Right lobe of liver (tissue), 6 donors: ENCODE measurements around the gene DIP2A. TPM values are rescaled to one million over a fixed set of nuclear protein-coding genes. Genes with fewer than 3 reads are reported as not detected.

Experiments used
- ATAC-seq, 4 donors: fragments of 200-7000 bp; cut with Tn5 transposase; one replicate each; pipeline ENCODE4 v1.9.1; 2020; ENCODE audit warnings: mild to moderate bottlenecking in 4 of 4, moderate library complexity in 4 of 4
- DNase-seq, 3 donors: peaks; one replicate each; pipeline ENCODE4 v3.0.0-alpha.2; 2020
- H3K27ac ChIP-seq, 3 donors: fragments of 200-600 bp; one replicate each; pipeline ENCODE4 v1.8.0; 2022
- H3K27me3 ChIP-seq, 2 donors: fragments of 200-600 bp; one replicate each; pipeline ENCODE4 v1.8.0; 2022
- H3K36me3 ChIP-seq, 4 donors: fragments of 200-600 bp; sonication (generic) in 1 of 4; one replicate each; pipeline versions ENCODE4 v1.5.1 to v1.8.0; 2017 to 2022; ENCODE audit warnings: control low read depth in 1 of 4
- H3K4me1 ChIP-seq, 4 donors: fragments of 200-600 bp; sonication (generic) in 1 of 4; one replicate each; pipeline versions ENCODE4 v1.5.1 to v1.8.0; 2017 to 2022; ENCODE audit warnings: control low read depth in 1 of 4
- H3K4me3 ChIP-seq, 3 donors: fragments of 200-600 bp; one replicate each; pipeline ENCODE4 v1.8.0; 2022
- H3K9me3 ChIP-seq, 4 donors: fragments of 200-600 bp; sonication (generic) in 1 of 4; one replicate each; pipeline versions ENCODE4 v1.5.1 to v1.8.0; 2017 to 2022; ENCODE audit warnings: control low read depth in 1 of 4
- POLR2A ChIP-seq: fragments of 450-650 bp; IDR thresholded peaks from one replicate; pipeline ENCODE4 v1.6.1; 2017; ENCODE audit warnings: antibody characterized with exemption, mild to moderate bottlenecking
- WGBS: methylation state at CpG from one replicate; pipeline ENCODE4 v1.1.6; 2018; ENCODE audit warnings: low coverage, low lambda C conversion rate; ENCODE audit not compliant: insufficient coverage; ENCODE audit errors: missing lambda C conversion rate; 5-methylcytosine and 5-hydroxymethylcytosine counted together
- intact Hi-C, 2 donors: fragments of 100-400 bp; cut with DNase I; formaldehyde crosslinking; loops; one replicate each; pipeline versions ENCODE4 v1.11.2 to v1.14.1; 2022
- total RNA-seq, 6 experiments: library from RNA; depleted of rRNA in 2 of 6; stranded (reverse); fragments of >200 nt in 2 of 6; fragmentation: NEBNext Ultra II Directional in 3 of 6; extraction: Animal tissue kit (Norgen Biotek cat#: 25700) in 3 of 6; gene quantifications; one replicate each; pipeline versions ENCODE4 v1.1.0 to v1.2.4, GENCODE V29; 2016 to 2023
- TF ChIP-seq, protein P1 (sequence below), 4 donors: fragments of 200-600 bp in 3 of 4; fragments of 450-650 bp in 1 of 4; IDR thresholded peaks; one replicate each; pipeline versions ENCODE4 v1.5.1 to v1.8.0; 2016 to 2022; ENCODE audit warnings: antibody characterized with exemption in 4 of 4, mild to moderate bottlenecking in 2 of 4
- donor health status: DM: no; HTN: yes; CAD: no.
- donor health status: DM: no; HTN: no; CAD: no.
- donor health status: DM: no; HTN: no; CAD: no.
- donor health status: DM: no; HTN: yes; CAD: no.
- donor health status: DM: no; HTN: yes; CAD: no.

DIP2A gene
- total RNA-seq, 6 experiments from 2014 or later, result 12.3 to 14.4 (median 13.1) TPM

DNA sequence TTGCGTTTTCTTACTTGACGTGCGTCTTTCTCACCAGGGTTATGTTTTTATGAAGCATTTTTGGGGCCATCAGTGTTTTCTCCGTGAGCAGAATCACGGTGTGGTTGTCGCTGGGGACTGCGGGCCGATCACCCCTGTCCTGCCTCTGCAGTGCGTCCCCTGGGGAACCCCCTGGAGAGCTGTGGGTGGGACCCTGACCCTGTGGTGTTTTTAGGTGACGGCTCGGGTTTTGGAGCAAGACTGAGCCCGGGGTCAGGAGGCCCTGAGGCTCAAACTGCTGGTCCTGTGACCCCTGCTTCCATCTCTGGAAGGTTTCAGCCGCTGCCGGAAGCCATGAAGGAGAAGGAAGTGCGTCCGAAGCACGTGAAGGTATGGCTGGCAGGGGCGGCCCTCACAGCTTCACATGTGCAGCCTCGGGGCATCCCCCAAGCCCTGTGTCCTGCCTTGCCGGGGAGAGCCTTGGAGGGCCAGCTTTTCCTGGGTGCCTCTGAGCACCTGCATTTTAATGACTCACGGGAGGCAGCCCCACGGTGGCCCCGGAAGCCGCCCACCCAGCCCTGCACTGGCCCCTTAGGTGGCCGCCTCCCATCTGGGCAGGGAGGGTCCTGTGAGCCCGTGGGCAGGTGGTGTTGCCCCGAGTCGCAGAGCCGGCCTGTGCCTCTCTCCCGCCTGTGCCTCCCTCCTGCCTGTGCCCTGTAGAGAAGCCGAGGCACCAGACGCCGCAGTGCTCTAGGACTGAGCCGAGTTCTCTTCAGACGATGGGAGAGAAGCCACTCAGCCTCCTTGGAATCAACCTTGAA, 36.7 kb upstream of the DIP2A start:
- peak in 1 of 3 donors; percentile 30 for DNase-seq
- Histone ChIP-seq H3K27me3 (no peaks in the 10 kb centered on the region), H3K27ac (no peak overlapping the region), H3K4me1 (no peaks in the 10 kb centered on the region), H3K4me3 (no peak overlapping the region), H3K9me3 (no peaks in the 10 kb centered on the region), H3K36me3 (peaks cover 0 to 14% (median 4%) of the 10 kb centered on the region in 4 donors)
- intact Hi-C loops, result no loop called here
- WGBS, result 85% methylated on average over 7 of the region's 35 CpGs
- ATAC-seq, result no peak
- no peak for TF ChIP-seq POLR2A

DNA sequence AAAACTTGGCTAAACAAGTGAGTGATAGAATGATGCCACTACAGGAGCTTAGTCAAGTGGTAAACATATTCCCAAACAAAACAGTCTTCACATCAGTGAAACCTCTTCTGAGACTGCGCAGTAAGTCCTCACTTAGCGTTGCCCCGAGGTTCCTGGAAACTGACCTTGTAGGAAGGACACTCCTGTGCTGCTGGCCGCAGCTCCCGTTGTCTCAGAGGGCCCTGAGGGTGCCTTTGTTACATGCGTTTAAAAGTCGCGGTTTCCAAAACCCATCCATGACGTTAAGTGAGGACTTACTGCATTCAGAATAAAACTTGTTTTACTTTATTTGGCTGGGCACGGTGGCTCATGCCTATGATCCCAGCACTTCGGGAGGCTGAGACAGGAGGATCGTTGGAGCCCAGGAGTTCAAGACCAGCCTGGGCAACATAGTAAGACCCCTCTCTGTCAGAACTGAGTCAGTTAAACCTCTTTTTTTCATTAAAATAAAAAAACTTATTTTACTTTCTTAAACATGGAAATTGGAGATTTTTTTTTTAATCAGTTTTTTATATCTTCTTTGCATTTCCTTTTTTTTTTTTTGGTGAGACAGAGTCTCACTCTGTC, 36.0 kb upstream of the DIP2A start:
- intact Hi-C loops, result no loop called here
- Histone ChIP-seq H3K9me3 (no peaks in the 10 kb centered on the region), H3K27ac (no peak overlapping the region), H3K36me3 (peaks cover 0 to 14% (median 8%) of the 10 kb centered on the region in 4 donors), H3K4me3 (no peak overlapping the region), H3K27me3 (no peaks in the 10 kb centered on the region), H3K4me1 (no peaks in the 10 kb centered on the region)
- no peak for TF ChIP-seq POLR2A
- TF ChIP-seq, protein P1, sequence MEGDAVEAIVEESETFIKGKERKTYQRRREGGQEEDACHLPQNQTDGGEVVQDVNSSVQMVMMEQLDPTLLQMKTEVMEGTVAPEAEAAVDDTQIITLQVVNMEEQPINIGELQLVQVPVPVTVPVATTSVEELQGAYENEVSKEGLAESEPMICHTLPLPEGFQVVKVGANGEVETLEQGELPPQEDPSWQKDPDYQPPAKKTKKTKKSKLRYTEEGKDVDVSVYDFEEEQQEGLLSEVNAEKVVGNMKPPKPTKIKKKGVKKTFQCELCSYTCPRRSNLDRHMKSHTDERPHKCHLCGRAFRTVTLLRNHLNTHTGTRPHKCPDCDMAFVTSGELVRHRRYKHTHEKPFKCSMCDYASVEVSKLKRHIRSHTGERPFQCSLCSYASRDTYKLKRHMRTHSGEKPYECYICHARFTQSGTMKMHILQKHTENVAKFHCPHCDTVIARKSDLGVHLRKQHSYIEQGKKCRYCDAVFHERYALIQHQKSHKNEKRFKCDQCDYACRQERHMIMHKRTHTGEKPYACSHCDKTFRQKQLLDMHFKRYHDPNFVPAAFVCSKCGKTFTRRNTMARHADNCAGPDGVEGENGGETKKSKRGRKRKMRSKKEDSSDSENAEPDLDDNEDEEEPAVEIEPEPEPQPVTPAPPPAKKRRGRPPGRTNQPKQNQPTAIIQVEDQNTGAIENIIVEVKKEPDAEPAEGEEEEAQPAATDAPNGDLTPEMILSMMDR (IDR thresholded peaks at IDR 0.05), result no peak
- DNase-seq, result peak in 1 of 3 donors; percentile 32
- no peak for ATAC-seq
- WGBS, result 100% methylated on average over 2 of the region's 12 CpGs

DNA sequence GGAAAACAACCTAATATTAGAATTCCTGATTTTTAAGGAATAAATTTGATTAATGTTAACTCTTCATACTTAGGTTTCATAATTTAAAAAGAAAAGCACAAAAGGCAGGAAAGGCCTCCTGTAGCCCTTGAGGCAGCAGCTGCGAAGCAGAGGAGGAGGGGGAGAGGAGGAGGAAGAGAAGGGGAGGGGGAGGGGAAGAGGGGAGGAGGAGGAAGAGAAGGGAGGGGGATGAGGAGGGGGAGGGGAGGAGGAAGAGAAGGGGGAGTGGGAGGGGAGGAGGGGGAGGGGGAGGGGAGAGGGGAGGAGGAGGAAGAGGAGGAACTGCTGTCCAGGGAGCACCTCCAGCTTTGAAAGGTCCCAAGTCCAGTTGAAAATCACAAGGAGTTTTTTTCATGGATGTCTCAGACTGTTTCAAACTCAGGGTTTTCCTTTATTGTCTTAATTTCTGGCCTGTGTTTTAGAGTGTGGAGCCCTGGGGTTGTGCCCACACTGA, 35.1 kb upstream of the DIP2A start:
- no peak overlapping the region for H3K4me3 ChIP-seq
- H3K36me3 ChIP-seq, result peaks cover 0 to 16% (median 7%) of the 10 kb centered on the region in 4 donors
- DNase-seq (no peak), ATAC-seq (no peak)
- WGBS, result 38% methylated on average over 1 of the region's 1 CpG
- no peaks in the 10 kb centered on the region for H3K4me1 ChIP-seq
- H3K27me3 ChIP-seq, result no peaks in the 10 kb centered on the region
- H3K9me3 ChIP-seq, result no peaks in the 10 kb centered on the region
- no peak overlapping the region for H3K27ac ChIP-seq
- intact Hi-C loops, result no loop called here
- TF ChIP-seq, protein P1 (IDR thresholded peaks at IDR 0.05), result no peak
- TF ChIP-seq POLR2A, result no peak

DNA sequence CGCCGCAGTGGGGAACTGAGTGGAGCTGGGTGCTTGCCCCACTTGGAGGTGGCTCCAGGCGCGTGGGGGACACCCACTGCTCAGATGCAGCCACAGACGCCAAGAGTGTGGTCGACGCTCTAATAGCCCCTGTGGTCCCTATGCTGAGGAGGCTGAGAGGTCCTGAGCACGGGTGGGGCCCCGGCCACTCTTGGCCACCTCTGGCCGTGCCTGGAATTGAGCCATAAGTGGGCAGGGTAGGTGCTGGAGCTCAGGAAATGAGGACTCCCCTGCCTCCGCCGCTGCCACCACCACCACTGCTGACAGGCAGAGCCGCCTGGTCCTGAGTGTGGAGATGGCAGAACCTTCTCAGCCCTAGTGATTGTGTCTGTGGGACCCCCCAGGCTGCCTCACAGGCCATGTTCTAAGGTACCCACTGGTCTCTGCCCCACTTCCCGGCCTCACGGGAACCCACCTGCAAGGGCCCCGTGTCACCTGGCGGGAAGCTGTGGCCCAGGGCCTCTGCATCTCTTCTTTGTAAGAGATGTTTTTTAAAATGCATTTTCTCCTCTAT, 34.6 kb upstream of the DIP2A start:
- no peak overlapping the region for H3K27ac ChIP-seq
- DNase-seq (peak in 1 of 3 donors; percentile 43), ATAC-seq (peak in 2 of 4 donors; percentile 18 to 29)
- no peak for TF ChIP-seq POLR2A
- TF ChIP-seq, protein P1 (IDR thresholded peaks at IDR 0.05), result no peak
- H3K4me3 ChIP-seq, result no peak overlapping the region
- H3K36me3 ChIP-seq, result peaks cover 0 to 17% (median 7%) of the 10 kb centered on the region in 4 donors
- H3K27me3 ChIP-seq, result no peaks in the 10 kb centered on the region
- 67% methylated on average over 4 of the region's 17 CpGs for WGBS
- H3K4me1 ChIP-seq, result no peaks in the 10 kb centered on the region
- no peaks in the 10 kb centered on the region for H3K9me3 ChIP-seq
- intact Hi-C loops, result no loop called here

DNA sequence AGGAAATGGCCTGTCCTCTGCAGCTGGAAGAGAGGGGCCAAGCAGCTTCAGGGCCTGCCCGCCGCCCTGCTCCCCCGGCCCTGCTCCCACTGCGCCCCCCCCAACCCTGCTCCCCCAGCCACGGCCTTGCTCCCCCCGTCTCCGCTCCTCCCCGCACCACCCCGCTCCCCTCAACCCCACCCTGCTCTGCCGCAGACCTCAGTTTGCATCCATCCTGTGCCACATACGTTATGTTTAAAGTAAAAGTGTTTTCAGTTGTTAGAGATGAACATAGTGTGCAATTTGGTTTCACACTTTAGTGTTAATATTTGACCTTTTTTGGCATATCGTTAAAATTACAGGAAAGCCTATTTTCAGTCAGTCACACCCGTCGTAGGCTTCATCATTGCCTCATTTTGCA, 34.1 kb upstream of the DIP2A start:
- H3K9me3 ChIP-seq, result no peaks in the 10 kb centered on the region
- peak in 1 of 4 donors; percentile 41 for ATAC-seq
- intact Hi-C loops, result no loop called here
- H3K27ac ChIP-seq, result no peak overlapping the region
- H3K4me1 ChIP-seq, result no peaks in the 10 kb centered on the region
- WGBS, result 80% methylated on average over 12 of the region's 14 CpGs
- H3K36me3 ChIP-seq, result peaks cover 0 to 17% (median 7%) of the 10 kb centered on the region in 4 donors
- no peak for TF ChIP-seq POLR2A
- TF ChIP-seq, protein P1 (IDR thresholded peaks at IDR 0.05), result no peak
- peak in 1 of 3 donors; percentile 32 for DNase-seq
- H3K27me3 ChIP-seq, result no peaks in the 10 kb centered on the region
- H3K4me3 ChIP-seq, result no peak overlapping the region
